IPS-18a (cell line): Measurements from ENCODE around the gene HDAC4.

ENCODE experiments used
- H3K27ac ChIP-seq: one replicate; pipeline ENCODE4 v1.5.1; 2013; ENCODE audit warnings: low read length
- H3K27me3 ChIP-seq: one replicate; pipeline ENCODE4 v1.6.1; 2013; ENCODE audit warnings: mild to moderate bottlenecking, low read length; ENCODE audit not compliant: control insufficient read depth, insufficient read depth
- H3K36me3 ChIP-seq: one replicate; pipeline ENCODE4 v1.6.1; 2013; ENCODE audit warnings: low read depth, low read length; ENCODE audit not compliant: control insufficient read depth
- H3K4me1 ChIP-seq: one replicate; pipeline ENCODE4 v1.6.1; 2013; ENCODE audit warnings: low read depth, low read length; ENCODE audit not compliant: control insufficient read depth
- H3K4me3 ChIP-seq: one replicate; pipeline ENCODE4 v1.5.1; 2013; ENCODE audit warnings: low read length
- H3K9ac ChIP-seq: one replicate; pipeline ENCODE4 v1.6.1; 2013; ENCODE audit warnings: mild to moderate bottlenecking, low read length, moderate library complexity
- H3K9me3 ChIP-seq: one replicate; pipeline ENCODE4 v1.6.1; 2013; ENCODE audit warnings: low read depth, low read length; ENCODE audit not compliant: control insufficient read depth

The HDAC4 gene

DNA sequence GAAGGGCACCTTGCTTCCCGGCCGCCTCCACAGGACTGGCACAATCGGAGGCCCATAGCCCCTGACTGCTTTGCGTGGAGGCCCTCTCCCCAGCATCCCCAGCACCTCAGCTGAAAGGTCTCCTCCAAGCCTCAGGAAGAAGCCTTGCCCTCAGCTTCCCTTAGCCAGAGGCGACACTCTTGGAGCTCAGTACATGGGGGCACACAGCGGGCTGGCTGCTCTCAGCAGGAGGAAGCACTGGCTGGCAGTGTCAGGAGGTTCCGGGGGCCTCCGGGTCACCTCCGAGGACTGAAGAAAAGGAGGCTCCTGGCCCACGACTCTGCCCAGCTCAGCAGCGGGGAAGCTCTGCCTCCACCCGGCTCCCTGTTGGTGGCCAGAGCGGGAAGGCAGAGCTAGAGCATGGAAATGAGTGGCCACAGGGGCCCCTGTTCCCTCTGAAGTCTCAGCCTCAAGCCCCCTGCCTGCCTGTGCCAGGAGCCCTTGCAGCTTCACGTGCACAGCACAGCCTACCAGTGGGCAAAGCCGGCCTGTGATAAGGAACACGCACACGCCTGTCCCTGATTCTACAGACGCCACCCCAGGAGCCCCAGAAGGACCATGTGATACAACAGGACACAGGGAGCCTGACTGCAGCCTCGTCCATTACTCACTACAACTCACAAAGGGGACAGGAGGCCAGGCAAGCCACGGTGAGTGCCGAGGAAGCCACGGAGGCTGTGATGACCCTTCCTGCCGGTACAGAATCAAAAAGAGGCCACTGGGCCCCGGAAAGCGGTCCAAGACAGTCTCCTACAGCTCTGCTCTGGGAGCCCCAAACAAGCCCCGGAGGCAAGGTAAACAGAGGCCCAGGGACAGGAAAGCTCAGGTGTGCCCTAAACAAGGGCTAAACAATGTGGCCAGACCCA is 15.5 kb downstream of the HDAC4 start:
- H3K9ac ChIP-seq, result no peak overlapping the region
- H3K4me1 ChIP-seq, result peaks cover 22% of the 10 kb centered on the region
- no peak overlapping the region for H3K4me3 ChIP-seq
- H3K27ac ChIP-seq, result no peak overlapping the region
- H3K9me3 ChIP-seq, result no peaks in the 10 kb centered on the region
- no peaks in the 10 kb centered on the region for H3K27me3 ChIP-seq
- no peaks in the 10 kb centered on the region for H3K36me3 ChIP-seq

DNA sequence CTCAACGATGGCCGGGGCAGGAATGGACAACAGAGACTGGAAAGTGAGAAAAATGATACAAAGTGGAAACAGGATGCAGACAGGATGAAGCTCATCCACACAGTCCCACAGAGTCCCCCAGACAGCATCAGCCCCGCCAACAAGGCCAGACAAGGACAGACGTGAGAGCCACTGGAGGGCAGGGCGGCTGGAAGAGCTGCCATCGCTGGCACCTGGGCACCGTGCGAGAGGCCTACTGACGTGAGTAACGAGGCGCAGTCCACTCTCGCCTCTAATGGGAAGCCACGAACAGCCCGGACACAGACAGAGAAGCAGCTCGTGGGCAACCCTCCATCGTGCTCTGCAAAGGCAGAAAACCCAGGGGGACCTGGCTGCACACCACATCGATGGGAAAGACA is 17.1 kb downstream of the HDAC4 start:
- peaks cover 22% of the 10 kb centered on the region for H3K4me1 ChIP-seq
- no peaks in the 10 kb centered on the region for H3K9me3 ChIP-seq
- no peak overlapping the region for H3K9ac ChIP-seq
- H3K27ac ChIP-seq, result no peak overlapping the region
- H3K27me3 ChIP-seq, result no peaks in the 10 kb centered on the region
- H3K36me3 ChIP-seq, result no peaks in the 10 kb centered on the region
- H3K4me3 ChIP-seq, result no peak overlapping the region

DNA sequence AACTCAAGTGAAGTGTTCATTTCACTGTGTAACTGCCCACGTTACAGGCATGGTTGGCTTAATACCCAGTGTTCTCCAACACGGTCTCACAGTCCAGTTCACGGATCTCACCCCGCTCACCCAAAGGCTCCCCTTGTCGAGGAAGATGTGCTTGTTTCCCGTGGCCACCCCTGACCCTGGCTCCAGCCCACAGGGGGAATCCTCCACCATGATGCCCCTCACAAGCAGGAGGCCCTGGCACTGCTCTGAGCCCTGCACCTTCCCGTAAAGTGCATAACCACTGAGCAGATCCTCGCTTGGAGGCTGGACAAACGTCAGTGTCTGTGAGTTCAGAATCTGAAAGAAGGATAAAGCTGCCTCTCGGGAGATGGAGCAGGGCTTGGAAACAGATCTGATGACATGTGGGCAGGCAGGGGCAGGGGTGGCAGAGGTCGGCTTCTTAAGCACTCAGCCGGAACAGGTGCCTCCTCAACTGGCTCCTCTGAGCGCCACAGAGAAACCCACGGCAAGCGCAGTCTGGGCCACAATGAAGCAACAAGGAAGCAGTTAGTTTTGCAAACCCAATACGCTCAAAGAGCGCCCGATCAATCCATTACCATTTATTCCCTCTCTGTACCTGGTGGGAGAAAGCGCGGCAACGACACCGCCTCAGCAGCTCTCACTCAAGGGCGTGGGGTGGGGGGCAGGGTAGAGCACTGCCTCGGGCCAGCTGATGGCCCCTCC is 17.6 kb downstream of the HDAC4 start:
- Histone ChIP-seq H3K27me3 (no peaks in the 10 kb centered on the region), H3K36me3 (no peaks in the 10 kb centered on the region), H3K4me1 (peaks cover 22% of the 10 kb centered on the region), H3K9ac (no peak overlapping the region), H3K4me3 (no peak overlapping the region), H3K9me3 (no peaks in the 10 kb centered on the region), H3K27ac (no peak overlapping the region)

DNA sequence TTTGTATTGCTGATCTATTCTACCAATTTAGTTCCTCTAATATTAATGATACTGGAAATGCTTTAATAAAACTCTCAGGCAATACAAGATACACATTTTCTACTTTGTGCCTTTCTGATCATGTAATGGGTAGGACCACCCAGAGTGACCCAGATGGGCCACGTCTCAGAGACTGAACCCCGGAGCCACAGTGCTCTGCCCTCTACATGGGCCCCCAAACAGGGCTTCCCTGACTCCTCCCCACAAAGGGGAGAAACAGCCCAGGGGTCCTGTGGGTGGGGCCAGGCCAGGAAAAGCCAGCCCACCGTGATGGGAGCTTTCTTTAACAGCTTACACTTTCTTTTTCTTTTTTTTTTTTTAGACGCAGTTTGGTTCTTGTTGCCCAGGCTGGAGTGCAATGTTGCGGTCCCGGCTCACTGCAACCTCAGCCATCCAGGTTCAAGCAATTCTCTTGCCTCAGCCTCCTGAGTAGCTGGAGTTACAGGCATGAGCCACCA is 18.4 kb downstream of the HDAC4 start:
- peaks cover 22% of the 10 kb centered on the region for H3K4me1 ChIP-seq
- no peak overlapping the region for H3K27ac ChIP-seq
- H3K27me3 ChIP-seq, result no peaks in the 10 kb centered on the region
- no peaks in the 10 kb centered on the region for H3K9me3 ChIP-seq
- H3K36me3 ChIP-seq, result no peaks in the 10 kb centered on the region
- H3K4me3 ChIP-seq, result no peak overlapping the region
- no peak overlapping the region for H3K9ac ChIP-seq

DNA sequence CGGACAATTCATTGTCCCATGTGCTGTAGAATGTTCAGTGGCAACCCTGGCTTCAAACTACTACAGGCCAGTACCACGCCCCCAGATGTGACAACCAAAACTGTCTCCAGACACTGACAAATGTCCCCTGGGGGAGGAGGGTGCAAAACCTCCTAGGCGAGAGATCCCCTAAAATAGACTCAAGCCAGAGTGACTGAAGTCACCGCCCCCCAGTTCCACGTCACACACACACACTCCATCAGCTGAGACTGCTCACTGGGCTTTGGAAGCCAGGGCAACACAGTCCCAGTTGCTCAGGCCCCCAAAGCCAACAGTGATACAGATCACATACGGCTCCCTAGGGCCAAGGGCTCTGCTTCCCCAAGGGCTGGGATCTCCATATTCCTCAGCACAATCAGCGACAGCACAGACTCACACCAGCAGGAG is 19.1 kb downstream of the HDAC4 start:
- H3K4me1 ChIP-seq, result peaks cover 22% of the 10 kb centered on the region
- H3K36me3 ChIP-seq, result no peaks in the 10 kb centered on the region
- H3K9me3 ChIP-seq, result no peaks in the 10 kb centered on the region
- H3K4me3 ChIP-seq, result no peak overlapping the region
- H3K27me3 ChIP-seq, result no peaks in the 10 kb centered on the region
- no peak overlapping the region for H3K27ac ChIP-seq
- no peak overlapping the region for H3K9ac ChIP-seq

DNA sequence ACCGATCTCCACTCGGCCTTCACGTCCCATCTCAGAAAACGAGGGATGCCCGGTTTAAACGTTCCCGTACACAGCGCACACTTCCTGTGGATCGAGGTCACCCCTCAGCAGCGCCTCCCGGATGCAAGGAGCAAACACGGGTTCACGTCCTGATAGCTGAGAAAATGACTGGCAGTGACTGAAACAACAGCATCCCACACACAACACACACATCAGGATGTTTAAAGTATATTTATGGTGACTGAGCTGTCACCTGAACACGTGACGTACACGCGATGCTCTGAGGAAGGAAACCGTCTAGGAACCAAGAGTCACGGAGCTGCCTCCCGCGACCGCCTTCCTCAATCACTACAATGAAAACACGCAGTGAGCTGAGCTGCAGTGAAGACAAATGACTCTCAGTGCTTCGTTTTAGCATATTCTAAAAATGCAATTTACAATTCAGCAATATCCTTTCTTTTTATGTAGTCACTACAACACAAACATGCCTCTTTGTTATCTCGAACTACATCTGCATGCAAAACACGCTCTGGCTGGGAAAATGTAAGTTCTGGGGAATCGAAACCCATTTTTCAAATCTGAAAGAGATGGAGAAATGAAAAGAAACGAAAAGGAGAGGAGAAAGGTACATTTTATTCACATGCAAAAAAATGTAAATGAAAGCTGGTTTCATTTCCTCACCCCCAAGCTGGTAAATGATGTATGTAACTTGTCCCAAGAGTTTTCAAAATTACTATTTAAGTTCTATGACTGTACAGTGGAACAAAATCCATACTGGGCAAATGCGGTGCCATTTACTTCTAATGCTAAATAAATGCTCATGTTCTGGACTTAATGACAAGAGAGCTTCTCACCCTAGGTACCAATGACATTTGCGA is 19.8 kb downstream of the HDAC4 start:
- no peak overlapping the region for H3K9ac ChIP-seq
- no peaks in the 10 kb centered on the region for H3K27me3 ChIP-seq
- no peak overlapping the region for H3K4me3 ChIP-seq
- H3K36me3 ChIP-seq, result no peaks in the 10 kb centered on the region
- H3K4me1 ChIP-seq, result peaks cover 22% of the 10 kb centered on the region
- no peaks in the 10 kb centered on the region for H3K9me3 ChIP-seq
- H3K27ac ChIP-seq, result no peak overlapping the region

DNA sequence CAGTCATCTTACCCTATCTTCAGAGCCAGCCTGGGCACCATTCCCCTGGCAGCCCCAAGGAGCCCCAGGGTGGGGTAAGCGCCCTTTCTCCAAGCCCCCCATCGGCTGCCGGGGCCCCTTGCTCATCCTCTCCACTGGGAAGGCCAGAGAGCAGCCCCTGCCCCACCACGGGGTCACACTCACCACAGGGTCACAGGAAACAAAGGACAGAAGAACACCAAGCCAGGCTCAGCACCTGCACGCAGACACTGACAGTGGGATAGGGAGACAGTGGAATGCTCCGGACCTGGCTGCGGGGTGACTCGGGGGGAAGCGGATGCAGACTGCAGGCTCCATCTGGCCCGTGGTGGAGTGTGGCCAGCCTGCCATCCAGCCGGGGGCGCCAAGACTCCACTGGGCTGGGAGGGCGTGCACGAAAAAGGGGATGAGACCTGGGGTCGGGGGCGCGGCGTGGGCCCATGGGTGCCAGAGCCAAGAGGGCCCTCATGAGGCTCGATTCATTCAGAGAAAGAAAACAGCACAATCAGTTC is 21.1 kb downstream of the HDAC4 start:
- Histone ChIP-seq H3K4me1 (peaks cover 22% of the 10 kb centered on the region), H3K27ac (no peak overlapping the region), H3K36me3 (no peaks in the 10 kb centered on the region), H3K27me3 (no peaks in the 10 kb centered on the region), H3K9ac (no peak overlapping the region), H3K9me3 (no peaks in the 10 kb centered on the region), H3K4me3 (no peak overlapping the region)

DNA sequence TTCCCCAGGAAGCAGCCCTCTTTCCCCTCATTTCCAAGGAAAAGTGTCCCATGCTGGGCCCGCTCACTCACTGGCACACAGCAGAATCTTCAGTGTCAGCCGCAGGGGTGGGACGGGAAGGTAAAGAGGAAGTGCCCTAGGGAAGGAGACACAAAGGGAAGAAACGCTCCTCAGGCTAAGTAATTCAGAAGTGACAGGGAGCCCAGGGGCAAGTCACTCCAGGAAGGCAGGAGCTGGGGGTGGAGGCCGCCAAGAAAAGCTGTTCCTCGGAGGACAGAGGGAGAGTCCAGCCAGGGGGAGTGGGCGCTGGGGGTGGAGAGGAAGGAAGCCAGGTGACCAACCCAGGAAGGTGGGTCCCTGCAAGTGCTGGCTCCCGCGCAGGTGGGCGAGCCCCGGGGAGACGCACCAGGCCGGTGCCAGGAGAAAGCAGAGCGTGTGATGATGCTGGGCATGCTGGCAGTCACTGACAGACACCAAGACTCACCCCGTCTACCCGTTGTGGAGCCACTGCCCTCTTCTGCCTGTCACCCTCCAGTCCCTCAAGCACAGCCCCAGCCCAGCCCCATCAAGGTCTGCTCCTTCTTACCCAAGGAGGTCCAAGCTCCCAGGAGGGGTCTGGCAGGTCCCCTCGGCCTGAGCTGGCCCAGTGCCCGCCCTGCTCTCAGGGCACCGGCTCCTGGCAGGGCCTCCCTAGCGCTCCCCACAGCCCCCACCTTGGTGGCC is 21.7 kb downstream of the HDAC4 start:
- Histone ChIP-seq H3K9ac (no peak overlapping the region), H3K4me1 (peaks cover 22% of the 10 kb centered on the region), H3K27ac (no peak overlapping the region), H3K36me3 (no peaks in the 10 kb centered on the region), H3K4me3 (no peak overlapping the region), H3K27me3 (no peaks in the 10 kb centered on the region), H3K9me3 (no peaks in the 10 kb centered on the region)

DNA sequence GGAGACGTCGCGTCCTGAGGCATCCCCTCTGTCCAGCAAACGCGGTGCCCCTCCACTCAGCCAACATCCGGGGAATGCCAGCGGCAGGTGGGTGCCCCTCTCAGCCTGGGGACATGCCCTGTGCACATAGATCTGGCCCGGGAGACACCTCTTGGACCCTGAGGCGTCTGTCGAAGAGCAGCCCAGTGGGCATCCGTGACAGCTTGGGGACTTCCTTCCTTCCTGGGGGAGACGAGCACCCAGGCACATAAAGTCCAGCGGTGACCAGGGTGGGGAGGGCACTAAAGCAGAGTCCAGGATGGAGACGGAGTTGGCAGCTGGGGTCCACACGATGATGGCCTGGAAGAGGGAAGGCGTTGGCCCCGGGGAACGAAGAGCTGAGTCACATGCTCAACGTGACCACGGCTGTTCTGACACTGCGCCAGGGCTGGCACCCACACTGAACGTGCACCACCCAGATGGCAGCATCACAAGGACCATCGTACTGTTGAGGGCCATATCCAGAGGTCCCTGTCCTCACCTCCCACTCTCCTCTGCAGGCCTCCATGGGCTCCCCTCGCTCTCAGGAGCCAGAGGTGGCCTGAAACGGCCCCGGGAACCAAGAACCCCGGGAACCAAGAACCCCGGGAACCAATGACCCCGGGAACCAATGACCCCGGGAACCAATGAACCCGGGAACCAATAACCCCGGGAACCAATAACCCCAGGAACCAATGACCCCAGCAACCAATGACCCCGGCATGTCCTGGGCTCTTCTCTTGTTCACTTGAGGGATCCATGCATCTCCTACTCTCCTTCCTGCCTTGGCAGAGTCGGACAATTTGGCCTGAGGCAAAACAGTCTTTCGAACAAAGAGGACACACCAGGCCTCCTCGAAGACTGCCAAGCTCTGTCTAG is 22.6 kb downstream of the HDAC4 start:
- no peak overlapping the region for H3K4me3 ChIP-seq
- H3K9me3 ChIP-seq, result no peaks in the 10 kb centered on the region
- H3K27ac ChIP-seq, result no peak overlapping the region
- no peaks in the 10 kb centered on the region for H3K27me3 ChIP-seq
- H3K9ac ChIP-seq, result no peak overlapping the region
- H3K4me1 ChIP-seq, result peaks cover 22% of the 10 kb centered on the region
- no peaks in the 10 kb centered on the region for H3K36me3 ChIP-seq

DNA sequence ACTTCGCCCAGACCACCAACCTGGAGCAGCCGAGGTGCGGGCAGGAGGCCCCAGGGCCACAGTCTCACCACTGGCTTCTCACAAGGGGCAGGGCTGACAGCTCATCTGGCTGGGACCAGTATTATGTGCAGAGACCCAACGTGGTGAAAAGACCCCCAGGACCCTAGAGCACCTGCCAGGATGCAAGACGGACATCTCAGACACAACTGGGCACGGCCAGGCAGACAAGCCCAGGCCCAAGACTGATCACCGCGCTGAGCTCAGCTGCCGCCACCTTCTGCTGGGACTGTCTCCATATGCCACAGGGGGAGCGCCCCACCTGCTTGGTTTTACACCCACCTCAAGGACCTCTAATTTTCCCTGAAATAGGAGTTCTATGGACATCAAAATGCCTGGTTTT is 23.2 kb downstream of the HDAC4 start:
- no peaks in the 10 kb centered on the region for H3K27me3 ChIP-seq
- no peak overlapping the region for H3K27ac ChIP-seq
- H3K4me1 ChIP-seq, result peaks cover 22% of the 10 kb centered on the region
- no peaks in the 10 kb centered on the region for H3K9me3 ChIP-seq
- no peak overlapping the region for H3K9ac ChIP-seq
- H3K4me3 ChIP-seq, result no peak overlapping the region
- no peaks in the 10 kb centered on the region for H3K36me3 ChIP-seq
